MM.1S (cell line): ENCODE data around the gene ARL4A.

Experiments used
- DNase-seq: peaks from one replicate; pipeline ENCODE4 v3.0.0-alpha.2; 2015
- H2AFZ ChIP-seq: fragments of 300-600 bp; sonication (generic); 2 replicates; pipeline ENCODE4 v1.6.0; 2016; ENCODE audit warnings: antibody characterized with exemption, low read length
- H3F3A ChIP-seq: fragments of 300-600 bp; sonication (generic); 2 replicates; pipeline ENCODE4 v1.6.1; 2016; ENCODE audit warnings: mild to moderate bottlenecking, antibody characterized with exemption, low read length, moderate library complexity, mixed read lengths; ENCODE audit not compliant: insufficient read depth
- H3K27ac ChIP-seq: fragments of 300-600 bp; sonication (generic); 2 replicates; pipeline ENCODE4 v1.5.1; 2016; ENCODE audit warnings: mild to moderate bottlenecking, low read length
- H3K27me3 ChIP-seq: fragments of 300-600 bp; sonication (generic); replicated peaks from 2 replicates; pipeline ENCODE4 v1.6.0; 2016; ENCODE audit warnings: low read length; ENCODE audit not compliant: insufficient read depth
- H3K36me3 ChIP-seq: fragments of 300-600 bp; sonication (generic); replicated peaks from 2 replicates; pipeline ENCODE4 v1.6.1; 2016; ENCODE audit warnings: mild to moderate bottlenecking, low read length, mixed read lengths; ENCODE audit not compliant: insufficient read depth
- H3K4me1 ChIP-seq: fragments of 300-600 bp; sonication (generic); 2 replicates; pipeline ENCODE4 v1.6.1; 2016; ENCODE audit warnings: low read length, mixed read lengths
- H3K4me2 ChIP-seq: fragments of 300-600 bp; sonication (generic); 2 replicates; pipeline ENCODE4 v1.6.0; 2016; ENCODE audit warnings: low read depth, low read length
- H3K4me3 ChIP-seq: fragments of 300-600 bp; sonication (generic); 2 replicates; pipeline ENCODE4 v1.5.1; 2016; ENCODE audit warnings: low read length, mixed read lengths
- H3K79me2 ChIP-seq: fragments of 300-600 bp; sonication (generic); 2 replicates; pipeline ENCODE4 v1.6.1; 2016; ENCODE audit warnings: mixed run types, low read length, mixed read lengths
- H3K9ac ChIP-seq: fragments of 300-600 bp; sonication (generic); 2 replicates; pipeline ENCODE4 v1.6.1; 2016; ENCODE audit warnings: low read length, mixed read lengths
- H3K9me2 ChIP-seq: fragments of 300-600 bp; sonication (generic); replicated peaks from 2 replicates; pipeline ENCODE4 v1.6.1; 2016; ENCODE audit warnings: mild to moderate bottlenecking, low read length, mixed read lengths; ENCODE audit not compliant: insufficient read depth
- H3K9me3 ChIP-seq: fragments of 300-600 bp; sonication (generic); replicated peaks from 2 replicates; pipeline ENCODE4 v1.6.1; 2016; ENCODE audit warnings: mild to moderate bottlenecking, low read length, mixed read lengths; ENCODE audit not compliant: insufficient read depth
- H4K20me1 ChIP-seq: fragments of 300-600 bp; sonication (generic); 2 replicates; pipeline ENCODE4 v1.6.1; 2016; ENCODE audit warnings: mild to moderate bottlenecking, low read length, moderate library complexity, mixed read lengths; ENCODE audit not compliant: insufficient read depth
- CTCF ChIP-seq: fragments of 300-600 bp; sonication (generic); IDR thresholded peaks from 2 replicates; pipeline ENCODE4 v1.5.1; 2016; ENCODE audit warnings: antibody characterized with exemption, low read length, mixed read lengths
- EZH2 ChIP-seq: fragments of 300-600 bp; sonication (generic); optimal IDR thresholded peaks from 2 replicates; pipeline ENCODE3; 2017; ENCODE audit warnings: low read depth, mild to moderate bottlenecking, antibody characterized with exemption, low read length, mixed read lengths
- EZH2phosphoT487 ChIP-seq: fragments of 300-600 bp; sonication (generic); IDR thresholded peaks from 2 replicates; pipeline ENCODE4 v1.6.1; 2018; ENCODE audit warnings: antibody characterized with exemption, low read length

Gene ARL4A

GRCh38 chr7:12729112-12729511, 41.7 kb downstream of the ARL4A start:
- Histone ChIP-seq H3K9me3 (no peaks in the 10 kb centered on the region), H3K27ac (no peak overlapping the region), H4K20me1 (no peaks in the 10 kb centered on the region), H3K36me3 (no peaks in the 10 kb centered on the region), H3K79me2 (no peaks in the 10 kb centered on the region), H3K9me2 (no peaks in the 10 kb centered on the region), H3F3A (no peaks in the 10 kb centered on the region), H3K4me2 (no peak overlapping the region), H3K27me3 (no peaks in the 10 kb centered on the region), H3K9ac (no peak overlapping the region), H2AFZ (no peak overlapping the region), H3K4me1 (peaks cover 14% of the 10 kb centered on the region), H3K4me3 (no peak overlapping the region)
- TF ChIP-seq EZH2phosphoT487 = no peak
- TF ChIP-seq CTCF = no peak
- TF ChIP-seq EZH2 = no peak
- no peak for DNase-seq

GRCh38 chr7:12730523-12730922, 43.1 kb downstream of the ARL4A start:
- no peaks in the 10 kb centered on the region for H3F3A ChIP-seq
- H3K9ac ChIP-seq = no peak overlapping the region
- H3K36me3 ChIP-seq = no peaks in the 10 kb centered on the region
- H3K4me2 ChIP-seq = no peak overlapping the region
- H3K9me3 ChIP-seq = no peaks in the 10 kb centered on the region
- H3K4me3 ChIP-seq = no peak overlapping the region
- DNase-seq = no peak
- H3K79me2 ChIP-seq = no peaks in the 10 kb centered on the region
- H2AFZ ChIP-seq = no peak overlapping the region
- no peaks in the 10 kb centered on the region for H4K20me1 ChIP-seq
- no peaks in the 10 kb centered on the region for H3K27me3 ChIP-seq
- TF ChIP-seq CTCF (no peak), EZH2phosphoT487 (no peak), EZH2 (no peak)
- H3K4me1 ChIP-seq = peaks cover 14% of the 10 kb centered on the region
- no peak overlapping the region for H3K27ac ChIP-seq
- no peaks in the 10 kb centered on the region for H3K9me2 ChIP-seq

GRCh38 chr7:12731214-12731656, 43.8 kb downstream of the ARL4A start:
- Histone ChIP-seq H3K36me3 (no peaks in the 10 kb centered on the region), H3K79me2 (no peaks in the 10 kb centered on the region), H3K4me3 (no peak overlapping the region), H2AFZ (peak overlapping the region; percentile 25), H3K9me3 (no peaks in the 10 kb centered on the region), H3K27me3 (no peaks in the 10 kb centered on the region), H3K4me2 (peak overlapping the region; percentile 4; the same call in 1 of the 2 replicates), H3K9me2 (no peaks in the 10 kb centered on the region), H3K27ac (peak overlapping the region; percentile 12; the same call in 1 of the 2 replicates), H3F3A (no peaks in the 10 kb centered on the region), H3K9ac (no peak overlapping the region), H3K4me1 (peaks cover 14% of the 10 kb centered on the region), H4K20me1 (no peaks in the 10 kb centered on the region)
- peak; percentile 78 for DNase-seq
- TF ChIP-seq EZH2phosphoT487 (no peak), EZH2 (no peak), CTCF (no peak; the same call in 1 of the 2 replicates)
